ENCODE results near the gene STXBP5L. TPM values are rescaled to one million over a fixed set of nuclear protein-coding genes. Genes with fewer than 3 reads are reported as not detected.

STXBP5L gene
- polyA plus RNA-seq, 3 donors = not detected

DNA sequence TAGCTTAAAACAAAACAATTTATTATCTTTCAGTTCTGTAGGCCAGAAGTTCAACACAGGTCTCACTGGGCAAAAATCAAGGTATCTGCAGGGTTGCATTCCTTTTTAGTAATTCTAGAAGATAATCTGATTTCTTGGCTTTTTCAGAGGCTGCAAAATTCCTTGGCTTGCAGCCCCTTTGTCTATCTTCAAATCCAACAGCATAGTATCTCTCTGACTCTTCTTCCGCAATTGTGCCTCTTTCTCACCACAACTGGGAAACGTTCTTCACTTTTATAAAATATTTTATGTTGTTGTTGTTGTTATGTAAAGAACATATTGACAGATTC, 218.7 kb downstream of the STXBP5L start:
- Histone ChIP-seq H3K4me1 (ENCODE audit: control insufficient read depth in 1 of 2, insufficient read depth in 2 of 2, low read length in 2 of 2) (no peaks in the 10 kb centered on the region), H3K9ac (ENCODE audit: insufficient read depth, low read length, poor library complexity, severe bottlenecking) (no peak overlapping the region), H3K36me3 (replicated peaks in 1 of 2; ENCODE audit: control insufficient read depth in 1 of 2, insufficient read depth in 2 of 2, low read length in 2 of 2) (no peaks in the 10 kb centered on the region), H3K4me2 (replicated peaks; ENCODE audit: extremely low read depth, low read length, poor library complexity, severe bottlenecking) (no peak overlapping the region), H2AFZ (ENCODE audit: insufficient read depth, low read depth, low read length, poor library complexity, severe bottlenecking) (no peak overlapping the region), H3K9me3 (replicated peaks in 1 of 2; ENCODE audit: control insufficient read depth in 1 of 2, insufficient read depth in 1 of 2, low read length in 2 of 2) (peaks cover 0 to 7% of the 10 kb centered on the region in 2 donors), H3K79me2 (ENCODE audit: insufficient read depth, low read length) (no peaks in the 10 kb centered on the region), H4K20me1 (ENCODE audit: insufficient read depth, low read length) (no peaks in the 10 kb centered on the region), H3K4me3 (replicated peaks in 1 of 3; ENCODE audit: low read depth in 2 of 3, low read length in 3 of 3) (no peak overlapping the region), H3K27me3 (ENCODE audit: control insufficient read depth in 2 of 2, insufficient read depth in 2 of 2, low read length in 2 of 2) (no peaks in the 10 kb centered on the region), H3K27ac (ENCODE audit: low read depth in 1 of 2, low read length in 2 of 2) (no peak overlapping the region)
- no peak for DNase-seq
- no peaks in the 10 kb centered on the region for H3K36me3 Mint-ChIP-seq
- no peaks in the 10 kb centered on the region for H3K4me1 Mint-ChIP-seq
- H3K27ac Mint-ChIP-seq = no peak overlapping the region
- peaks cover 0 to 2% (median 0%) of the 10 kb centered on the region in 7 donors for H3K9me3 Mint-ChIP-seq
- WGBS (ENCODE audit: insufficient coverage) = no CpG with 5 or more reads among the region's 2 CpGs
- no peaks in the 10 kb centered on the region for H3K27me3 Mint-ChIP-seq (ENCODE audit: low read depth in 3 of 3)
- intact Hi-C loops (cut with micrococcal nuclease) = no loop called here
- H3K4me3 Mint-ChIP-seq = no peak overlapping the region
- TF ChIP-seq CTCF (IDR thresholded peaks at IDR 0.05) = no peak

DNA sequence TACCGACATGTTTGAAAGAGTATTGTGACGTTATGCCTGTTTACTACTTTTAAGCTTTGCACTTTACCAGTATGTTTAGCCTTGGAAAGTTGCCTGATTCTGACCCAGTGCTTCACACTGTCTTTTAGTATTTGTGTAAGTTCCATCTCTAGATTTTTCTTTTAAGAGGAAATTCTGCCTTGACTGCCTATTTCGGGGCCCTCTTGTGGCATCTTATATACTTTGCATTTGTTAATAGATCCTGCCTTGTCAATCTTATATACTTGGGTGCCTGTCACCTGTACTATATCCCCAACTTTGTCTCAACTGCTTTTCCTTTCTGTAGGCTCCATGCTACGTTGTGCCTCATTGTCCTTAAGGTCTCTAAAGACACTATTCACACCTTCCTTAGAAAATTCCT, 244.6 kb downstream of the STXBP5L start:
- Histone ChIP-seq H3K27me3 (ENCODE audit: control insufficient read depth in 2 of 2, insufficient read depth in 2 of 2, low read length in 2 of 2) (no peaks in the 10 kb centered on the region), H3K9me3 (replicated peaks in 1 of 2; ENCODE audit: control insufficient read depth in 1 of 2, insufficient read depth in 1 of 2, low read length in 2 of 2) (no peaks in the 10 kb centered on the region), H3K27ac (ENCODE audit: low read depth in 1 of 2, low read length in 2 of 2) (no peak overlapping the region), H3K4me1 (ENCODE audit: control insufficient read depth in 1 of 2, insufficient read depth in 2 of 2, low read length in 2 of 2) (no peaks in the 10 kb centered on the region), H3K4me3 (replicated peaks in 1 of 3; ENCODE audit: low read depth in 2 of 3, low read length in 3 of 3) (no peak overlapping the region), H4K20me1 (ENCODE audit: insufficient read depth, low read length) (no peaks in the 10 kb centered on the region), H3K79me2 (ENCODE audit: insufficient read depth, low read length) (no peaks in the 10 kb centered on the region), H3K9ac (ENCODE audit: insufficient read depth, low read length, poor library complexity, severe bottlenecking) (no peak overlapping the region), H3K36me3 (replicated peaks in 1 of 2; ENCODE audit: control insufficient read depth in 1 of 2, insufficient read depth in 2 of 2, low read length in 2 of 2) (no peaks in the 10 kb centered on the region), H2AFZ (ENCODE audit: insufficient read depth, low read depth, low read length, poor library complexity, severe bottlenecking) (no peak overlapping the region), H3K4me2 (replicated peaks; ENCODE audit: extremely low read depth, low read length, poor library complexity, severe bottlenecking) (no peak overlapping the region)
- intact Hi-C loops (cut with micrococcal nuclease) = no loop called here
- no peaks in the 10 kb centered on the region for H3K27me3 Mint-ChIP-seq (ENCODE audit: low read depth in 3 of 3)
- peaks cover 0 to 4% (median 0%) of the 10 kb centered on the region in 7 donors for H3K9me3 Mint-ChIP-seq
- H3K27ac Mint-ChIP-seq = no peak overlapping the region
- no peak for TF ChIP-seq CTCF (IDR thresholded peaks at IDR 0.05)
- WGBS (ENCODE audit: insufficient coverage) = 81% methylated on average over 3 of the region's 4 CpGs
- DNase-seq = no peak
- H3K4me1 Mint-ChIP-seq = no peaks in the 10 kb centered on the region
- no peak overlapping the region for H3K4me3 Mint-ChIP-seq
- no peaks in the 10 kb centered on the region for H3K36me3 Mint-ChIP-seq

Data from CD14-positive monocyte (primary cell).